ENCODE results near the gene TGFBI. TPM values are rescaled to one million over a fixed set of nuclear protein-coding genes. Genes with fewer than 3 reads are reported as not detected.

TGFBI gene
- total RNA-seq, 2 donors from 2014 or later, result 17.9 to 41.7 TPM

DNA sequence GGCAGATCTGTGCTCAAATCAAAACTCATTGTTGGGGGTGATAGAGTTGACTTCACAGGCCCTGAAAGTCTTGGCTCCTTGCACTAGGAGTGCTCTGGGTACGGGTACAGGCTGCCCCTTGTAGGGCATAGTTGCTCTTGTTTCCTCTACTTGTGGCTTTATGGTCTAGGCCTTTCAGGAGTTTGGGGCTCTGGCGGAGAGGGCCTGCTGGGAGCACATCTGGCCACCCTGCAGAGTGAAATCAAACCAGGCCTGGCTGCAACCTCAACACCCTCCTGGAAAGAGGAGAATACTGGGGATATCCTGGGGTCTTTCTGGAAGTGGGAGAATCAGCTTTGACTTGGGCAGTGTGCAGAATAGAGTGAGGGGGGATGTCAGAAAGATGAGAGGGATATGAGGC, 1.5 kb downstream of the TGFBI start:
- intact Hi-C loops (cut with DNase I), result no loop called here
- H3K27ac ChIP-seq, result no peak overlapping the region
- DNase-seq (ENCODE audit: low spot score), result no peak
- no peaks in the 10 kb centered on the region for H3K4me1 ChIP-seq (replicated peaks)
- H3K4me3 ChIP-seq, result no peak overlapping the region
- no peaks in the 10 kb centered on the region for H3K9me3 ChIP-seq
- TF ChIP-seq POLR2A (IDR thresholded peaks at IDR 0.05) (no peak), CTCF (IDR thresholded peaks at IDR 0.05) (no peak), POLR2AphosphoS5 (IDR thresholded peaks at IDR 0.05) (no peak)
- H3K36me3 ChIP-seq, result no peaks in the 10 kb centered on the region
- no peaks in the 10 kb centered on the region for H3K27me3 ChIP-seq (replicated peaks; ENCODE audit: insufficient read depth)
- 78% methylated on average over 2 of the region's 2 CpGs for WGBS

GRCh38 chr5:136030956-136031611, 2.3 kb downstream of the TGFBI start:
- DNase-seq (ENCODE audit: low spot score), result no peak
- Histone ChIP-seq H3K27me3 (replicated peaks; ENCODE audit: insufficient read depth) (no peaks in the 10 kb centered on the region), H3K27ac (no peak overlapping the region), H3K9me3 (no peaks in the 10 kb centered on the region), H3K4me1 (replicated peaks) (no peaks in the 10 kb centered on the region), H3K36me3 (no peaks in the 10 kb centered on the region), H3K4me3 (no peak overlapping the region)
- intact Hi-C loops (cut with DNase I), result no loop called here
- TF ChIP-seq CTCF (IDR thresholded peaks at IDR 0.05) (no peak), POLR2A (IDR thresholded peaks at IDR 0.05) (no peak), POLR2AphosphoS5 (IDR thresholded peaks at IDR 0.05) (no peak)
- 80% methylated on average over 8 of the region's 8 CpGs for WGBS

DNA sequence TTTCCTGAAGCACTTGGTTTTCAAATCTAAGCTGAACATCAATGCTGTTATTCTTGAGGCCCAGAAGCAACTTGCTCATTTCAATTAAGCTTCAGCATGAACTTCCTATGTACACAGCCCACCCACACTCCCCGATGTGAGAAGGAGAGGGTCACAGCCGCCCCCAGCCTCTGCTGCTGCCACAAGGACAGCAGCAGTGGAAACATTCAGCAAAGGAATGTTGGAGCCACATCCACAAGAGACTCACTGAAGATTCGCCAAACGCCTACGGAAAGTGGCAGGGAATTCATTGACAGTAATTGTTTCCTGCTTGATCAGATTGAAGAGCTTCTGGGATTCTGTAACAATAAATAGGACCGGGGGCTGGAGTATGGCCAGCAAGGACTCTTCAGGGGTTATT, 2.9 kb downstream of the TGFBI start:
- WGBS, result 74% methylated on average over 6 of the region's 6 CpGs

DNA sequence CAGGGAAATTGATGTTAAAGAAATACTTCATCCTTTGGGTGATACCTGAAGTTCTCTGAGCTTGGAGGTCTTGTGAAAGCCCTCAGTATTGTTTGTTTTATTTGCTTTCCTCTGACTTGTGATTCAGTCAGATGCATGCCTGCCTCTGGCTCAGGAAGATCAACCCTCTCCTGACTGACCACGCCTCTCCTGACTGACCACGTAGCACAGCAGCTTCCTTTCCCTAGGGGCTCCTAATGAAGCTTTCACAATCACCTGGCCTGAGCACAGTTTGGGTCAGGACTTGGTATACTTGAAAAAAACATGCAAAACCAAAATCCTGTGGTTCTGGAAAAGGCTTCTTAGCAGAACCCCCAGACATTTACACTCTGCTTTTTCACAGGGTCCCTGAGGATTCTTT, 3.8 kb downstream of the TGFBI start:
- TF ChIP-seq CTCF (IDR thresholded peaks at IDR 0.05), result no peak
- TF ChIP-seq POLR2A (IDR thresholded peaks at IDR 0.05), result no peak
- no peak for TF ChIP-seq POLR2AphosphoS5 (IDR thresholded peaks at IDR 0.05)
- whole genome bisulfite sequencing, result 78% methylated on average over 2 of the region's 2 CpGs
- Histone ChIP-seq H3K27me3 (replicated peaks; ENCODE audit: insufficient read depth) (no peaks in the 10 kb centered on the region), H3K27ac (no peak overlapping the region), H3K9me3 (no peaks in the 10 kb centered on the region), H3K36me3 (no peaks in the 10 kb centered on the region), H3K4me1 (replicated peaks) (no peaks in the 10 kb centered on the region), H3K4me3 (no peak overlapping the region)
- DNase-seq (ENCODE audit: low spot score), result no peak
- intact Hi-C loops (cut with DNase I), result no loop called here

More for the DNA sequence above, 2.9 kb downstream of the TGFBI start:
- H3K4me1 ChIP-seq (replicated peaks), result no peaks in the 10 kb centered on the region
- no peaks in the 10 kb centered on the region for H3K36me3 ChIP-seq
- no peak for TF ChIP-seq POLR2A (IDR thresholded peaks at IDR 0.05)
- no peak for TF ChIP-seq CTCF (IDR thresholded peaks at IDR 0.05)
- no peak for TF ChIP-seq POLR2AphosphoS5 (IDR thresholded peaks at IDR 0.05)
- intact Hi-C loops (cut with DNase I), result no loop called here
- no peak overlapping the region for H3K4me3 ChIP-seq
- no peak for DNase-seq (ENCODE audit: low spot score)
- no peaks in the 10 kb centered on the region for H3K27me3 ChIP-seq (replicated peaks; ENCODE audit: insufficient read depth)
- H3K9me3 ChIP-seq, result no peaks in the 10 kb centered on the region
- H3K27ac ChIP-seq, result no peak overlapping the region

DNA sequence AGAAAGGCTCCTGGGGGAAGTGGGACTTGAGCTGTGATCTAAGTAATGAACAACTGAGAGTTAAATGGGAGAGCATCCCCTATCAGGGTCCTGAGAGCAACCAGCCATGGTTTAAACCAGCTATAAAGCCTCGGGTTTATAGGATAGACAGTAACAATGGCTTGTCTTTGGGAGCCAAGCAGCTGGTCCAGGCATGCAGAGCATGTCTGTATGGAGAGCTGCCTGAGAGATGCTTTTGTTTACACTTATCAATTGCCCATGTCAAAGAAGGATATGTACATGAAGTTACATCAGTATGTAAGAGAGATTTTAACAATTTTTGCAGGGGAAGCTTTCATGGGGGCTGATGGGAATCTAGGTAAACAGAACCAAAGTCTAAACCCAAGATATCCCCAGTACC, 4.4 kb downstream of the TGFBI start:
- H3K4me3 ChIP-seq, result no peak overlapping the region
- no peaks in the 10 kb centered on the region for H3K27me3 ChIP-seq (replicated peaks; ENCODE audit: insufficient read depth)
- no peaks in the 10 kb centered on the region for H3K4me1 ChIP-seq (replicated peaks)
- H3K36me3 ChIP-seq, result no peaks in the 10 kb centered on the region
- DNase-seq (ENCODE audit: low spot score), result no peak
- intact Hi-C loops (cut with DNase I), result no loop called here
- WGBS, result 26% methylated on average over 1 of the region's 1 CpG
- no peak overlapping the region for H3K27ac ChIP-seq
- TF ChIP-seq POLR2AphosphoS5 (IDR thresholded peaks at IDR 0.05) (no peak), POLR2A (IDR thresholded peaks at IDR 0.05) (no peak), CTCF (IDR thresholded peaks at IDR 0.05) (no peak)
- H3K9me3 ChIP-seq, result no peaks in the 10 kb centered on the region

Measured in prostate gland (tissue), 2 donors.